Body of pancreas (tissue), 4 donors: ENCODE data around the gene IFNGR2.

Source experiments
- POLR2A ChIP-seq, 3 donors: fragments of 450-650 bp; IDR thresholded peaks; one replicate each; pipeline ENCODE4 v1.6.1; 2016; ENCODE audit warnings: antibody characterized with exemption in 3 of 3, mild to moderate bottlenecking in 2 of 3
- TF ChIP-seq, protein P1 (sequence below), 7 experiments: fragments of 450-650 bp in 4 of 7; fragments of 200-600 bp in 3 of 7; sonication (generic) in 3 of 7; IDR thresholded peaks; one replicate each; pipeline ENCODE4 v1.5.1; 2016 to 2019; ENCODE audit warnings: antibody characterized with exemption in 7 of 7

DNA sequence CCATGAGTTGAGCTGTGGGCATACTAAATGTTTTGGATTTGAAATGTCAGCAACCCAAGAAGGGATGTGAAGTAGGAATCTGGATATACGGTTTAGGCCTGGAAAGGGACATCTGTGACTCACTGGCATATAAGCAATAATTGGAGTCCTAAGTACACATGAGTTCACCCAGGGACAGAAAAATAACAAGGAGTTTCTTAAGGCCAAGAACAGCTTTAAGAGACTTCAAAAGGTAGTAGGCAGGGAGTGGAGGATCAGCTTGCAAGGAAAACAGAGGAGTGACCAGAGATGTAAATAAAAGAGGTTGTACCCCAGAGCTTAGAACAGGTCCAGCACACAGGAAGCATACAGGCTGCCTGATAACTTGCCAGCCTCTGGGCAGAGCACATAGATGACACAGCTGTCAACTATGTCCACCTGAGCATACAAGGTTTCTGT is 48.4 kb downstream of the IFNGR2 start:
- TF ChIP-seq, protein P1, sequence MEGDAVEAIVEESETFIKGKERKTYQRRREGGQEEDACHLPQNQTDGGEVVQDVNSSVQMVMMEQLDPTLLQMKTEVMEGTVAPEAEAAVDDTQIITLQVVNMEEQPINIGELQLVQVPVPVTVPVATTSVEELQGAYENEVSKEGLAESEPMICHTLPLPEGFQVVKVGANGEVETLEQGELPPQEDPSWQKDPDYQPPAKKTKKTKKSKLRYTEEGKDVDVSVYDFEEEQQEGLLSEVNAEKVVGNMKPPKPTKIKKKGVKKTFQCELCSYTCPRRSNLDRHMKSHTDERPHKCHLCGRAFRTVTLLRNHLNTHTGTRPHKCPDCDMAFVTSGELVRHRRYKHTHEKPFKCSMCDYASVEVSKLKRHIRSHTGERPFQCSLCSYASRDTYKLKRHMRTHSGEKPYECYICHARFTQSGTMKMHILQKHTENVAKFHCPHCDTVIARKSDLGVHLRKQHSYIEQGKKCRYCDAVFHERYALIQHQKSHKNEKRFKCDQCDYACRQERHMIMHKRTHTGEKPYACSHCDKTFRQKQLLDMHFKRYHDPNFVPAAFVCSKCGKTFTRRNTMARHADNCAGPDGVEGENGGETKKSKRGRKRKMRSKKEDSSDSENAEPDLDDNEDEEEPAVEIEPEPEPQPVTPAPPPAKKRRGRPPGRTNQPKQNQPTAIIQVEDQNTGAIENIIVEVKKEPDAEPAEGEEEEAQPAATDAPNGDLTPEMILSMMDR (IDR thresholded peaks at IDR 0.05), result no peak
- TF ChIP-seq POLR2A (IDR thresholded peaks at IDR 0.05), result no peak
